Keratinocyte (primary cell): Measurements from ENCODE around the gene KIAA1755.

Source experiments
- EZH2 ChIP-seq: IDR thresholded peaks from one replicate; pipeline ENCODE4 v1.6.1; 2012; ENCODE audit warnings: inconsistent platforms, mild to moderate bottlenecking, low read length, moderate library complexity
- TF ChIP-seq, protein P1 (sequence below), 3 experiments: IDR thresholded peaks in 1 of 3; conservative IDR thresholded peaks in 1 of 3; optimal IDR thresholded peaks in 1 of 3; 2 replicates in 2 of 3; 3 replicates in 1 of 3; pipeline versions ENCODE3 to v1.5.1; 2011; ENCODE audit warnings: low read length in 3 of 3, mild to moderate bottlenecking in 3 of 3, moderate library complexity in 2 of 3, control low read depth in 1 of 3, inconsistent platforms in 1 of 3; ENCODE audit not compliant: insufficient read depth in 2 of 3; ENCODE audit errors: extremely low read depth in 1 of 3

DNA sequence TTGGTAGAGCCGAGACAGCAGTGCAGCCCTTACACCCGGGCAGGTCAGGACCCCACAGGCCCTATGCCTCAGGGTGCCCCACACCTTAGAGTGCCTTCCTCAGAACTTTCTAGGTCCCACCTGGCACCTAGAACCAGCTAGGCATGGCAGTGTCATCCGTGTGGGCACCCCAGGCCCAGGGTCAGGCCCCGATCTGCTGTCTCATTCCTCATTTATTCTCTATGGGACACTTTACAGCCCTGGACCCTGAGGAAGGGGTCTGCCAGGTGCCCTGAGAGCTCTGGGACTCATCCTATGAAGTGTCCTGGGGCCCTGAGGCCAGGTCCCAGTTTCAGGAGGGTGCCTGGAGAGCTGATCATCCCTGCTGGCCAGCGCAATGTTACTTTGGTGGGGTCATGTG, 35.3 kb upstream of the KIAA1755 start:
- TF ChIP-seq, protein P1, sequence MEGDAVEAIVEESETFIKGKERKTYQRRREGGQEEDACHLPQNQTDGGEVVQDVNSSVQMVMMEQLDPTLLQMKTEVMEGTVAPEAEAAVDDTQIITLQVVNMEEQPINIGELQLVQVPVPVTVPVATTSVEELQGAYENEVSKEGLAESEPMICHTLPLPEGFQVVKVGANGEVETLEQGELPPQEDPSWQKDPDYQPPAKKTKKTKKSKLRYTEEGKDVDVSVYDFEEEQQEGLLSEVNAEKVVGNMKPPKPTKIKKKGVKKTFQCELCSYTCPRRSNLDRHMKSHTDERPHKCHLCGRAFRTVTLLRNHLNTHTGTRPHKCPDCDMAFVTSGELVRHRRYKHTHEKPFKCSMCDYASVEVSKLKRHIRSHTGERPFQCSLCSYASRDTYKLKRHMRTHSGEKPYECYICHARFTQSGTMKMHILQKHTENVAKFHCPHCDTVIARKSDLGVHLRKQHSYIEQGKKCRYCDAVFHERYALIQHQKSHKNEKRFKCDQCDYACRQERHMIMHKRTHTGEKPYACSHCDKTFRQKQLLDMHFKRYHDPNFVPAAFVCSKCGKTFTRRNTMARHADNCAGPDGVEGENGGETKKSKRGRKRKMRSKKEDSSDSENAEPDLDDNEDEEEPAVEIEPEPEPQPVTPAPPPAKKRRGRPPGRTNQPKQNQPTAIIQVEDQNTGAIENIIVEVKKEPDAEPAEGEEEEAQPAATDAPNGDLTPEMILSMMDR (optimal IDR thresholded peaks at IDR 0.05 in 1 of 3, IDR thresholded peaks at IDR 0.05 in 1 of 3, conservative IDR thresholded peaks at IDR 0.05 in 1 of 3; ENCODE audit: extremely low read depth in 1 of 3, insufficient read depth in 2 of 3, low read length in 3 of 3) = no peak
- TF ChIP-seq EZH2 = no peak
